ENCODE measurements around the gene AHSP. TPM values are rescaled to one million over a fixed set of nuclear protein-coding genes. Genes with fewer than 3 reads are reported as not detected.

Gene AHSP
- total and polyA plus RNA-seq, 2 experiments from 2014 or later, result not detected

- no peaks in the 10 kb centered on the region for H3K36me3 ChIP-seq (ENCODE audit: low read depth)
- no peak overlapping the region for H3K4me2 ChIP-seq (ENCODE audit: unreplicated experiment)
- no peaks in the 10 kb centered on the region for H4K20me1 ChIP-seq (ENCODE audit: insufficient read depth)
- H3K4me3 ChIP-seq, result no peak overlapping the region
- no peaks in the 10 kb centered on the region for H3K79me2 ChIP-seq (ENCODE audit: insufficient read depth)
- in situ Hi-C loops (cut with MboI), result no loop called here
- H3K9ac ChIP-seq, result no peak overlapping the region
- 6 to 28% methylated on average over 2 of the region's 2 CpGs for WGBS, 2 experiments (ENCODE audit: low coverage in 1 of 2, low lambda C conversion rate in 2 of 2, missing lambda C conversion rate in 2 of 2)
- H3K27ac ChIP-seq, result no peak overlapping the region
- DNase-seq, result no peak
- no peaks in the 10 kb centered on the region for H3K4me1 ChIP-seq (ENCODE audit: insufficient read depth)
- H3K27me3 ChIP-seq (replicated peaks; ENCODE audit: insufficient read depth), result peaks cover 32% of the 10 kb centered on the region
- no peaks in the 10 kb centered on the region for H3K9me3 ChIP-seq (ENCODE audit: low read depth)
- no peak overlapping the region for H2AFZ ChIP-seq
- no peak for TF ChIP-seq EZH2phosphoT487 (IDR thresholded peaks at IDR 0.05; ENCODE audit: insufficient read depth, low read depth)
- TF ChIP-seq EZH2 (IDR thresholded peaks at IDR 0.05; ENCODE audit: insufficient read depth, poor library complexity, severe bottlenecking), result no peak
- H3K9me2 ChIP-seq (ENCODE audit: insufficient read depth), result no peaks in the 10 kb centered on the region
- no peaks in the 10 kb centered on the region for H3F3A ChIP-seq (ENCODE audit: insufficient read depth)
These were observed 4.4 kb downstream of the AHSP start for GRCh38 chr16:31532120-31532519.

- no peak overlapping the region for H3K9ac ChIP-seq
- WGBS, 2 experiments (ENCODE audit: low coverage in 1 of 2, low lambda C conversion rate in 2 of 2, missing lambda C conversion rate in 2 of 2), result 79 to 80% methylated on average over 4 of the region's 4 CpGs
- H3K27ac ChIP-seq, result no peak overlapping the region
- H3K79me2 ChIP-seq (ENCODE audit: insufficient read depth), result no peaks in the 10 kb centered on the region
- no peaks in the 10 kb centered on the region for H3K9me3 ChIP-seq (ENCODE audit: low read depth)
- no peak overlapping the region for H3K4me2 ChIP-seq (ENCODE audit: unreplicated experiment)
- no peaks in the 10 kb centered on the region for H3K4me1 ChIP-seq (ENCODE audit: insufficient read depth)
- no peaks in the 10 kb centered on the region for H4K20me1 ChIP-seq (ENCODE audit: insufficient read depth)
- DNase-seq, result no peak
- TF ChIP-seq EZH2 (IDR thresholded peaks at IDR 0.05; ENCODE audit: insufficient read depth, poor library complexity, severe bottlenecking) (no peak), EZH2phosphoT487 (IDR thresholded peaks at IDR 0.05; ENCODE audit: insufficient read depth, low read depth) (no peak)
- H3K9me2 ChIP-seq (ENCODE audit: insufficient read depth), result no peaks in the 10 kb centered on the region
- no peaks in the 10 kb centered on the region for H3F3A ChIP-seq (ENCODE audit: insufficient read depth)
- H3K4me3 ChIP-seq, result no peak overlapping the region
- H3K36me3 ChIP-seq (ENCODE audit: low read depth), result no peaks in the 10 kb centered on the region
- in situ Hi-C loops (cut with MboI), result no loop called here
- H3K27me3 ChIP-seq (replicated peaks; ENCODE audit: insufficient read depth), result peaks cover 34% of the 10 kb centered on the region
- H2AFZ ChIP-seq, result no peak overlapping the region
These were observed 5.2 kb downstream of the AHSP start for GRCh38 chr16:31532896-31533295.

GRCh38 chr16:31535737-31536136 lies 8.0 kb downstream of the AHSP start:
- DNase-seq, result no peak
- no peaks in the 10 kb centered on the region for H4K20me1 ChIP-seq (ENCODE audit: insufficient read depth)
- H3K4me3 ChIP-seq, result no peak overlapping the region
- no peak overlapping the region for H3K9ac ChIP-seq
- no peaks in the 10 kb centered on the region for H3K36me3 ChIP-seq (ENCODE audit: low read depth)
- no peaks in the 10 kb centered on the region for H3K4me1 ChIP-seq (ENCODE audit: insufficient read depth)
- no peaks in the 10 kb centered on the region for H3K9me2 ChIP-seq (ENCODE audit: insufficient read depth)
- 48 to 49% methylated on average over 9 of the region's 9 CpGs for WGBS, 2 experiments (ENCODE audit: low coverage in 1 of 2, low lambda C conversion rate in 2 of 2, missing lambda C conversion rate in 2 of 2)
- TF ChIP-seq EZH2phosphoT487 (IDR thresholded peaks at IDR 0.05; ENCODE audit: insufficient read depth, low read depth) (no peak), EZH2 (IDR thresholded peaks at IDR 0.05; ENCODE audit: insufficient read depth, poor library complexity, severe bottlenecking) (no peak)
- no peak overlapping the region for H3K4me2 ChIP-seq (ENCODE audit: unreplicated experiment)
- peaks cover 24% of the 10 kb centered on the region; the same call in 1 of the 2 replicates for H3K27me3 ChIP-seq (replicated peaks; ENCODE audit: insufficient read depth)
- no peak overlapping the region for H3K27ac ChIP-seq
- no peaks in the 10 kb centered on the region for H3K9me3 ChIP-seq (ENCODE audit: low read depth)
- in situ Hi-C loops (cut with MboI), result no loop called here
- H3K79me2 ChIP-seq (ENCODE audit: insufficient read depth), result no peaks in the 10 kb centered on the region
- H3F3A ChIP-seq (ENCODE audit: insufficient read depth), result no peaks in the 10 kb centered on the region
- H2AFZ ChIP-seq, result no peak overlapping the region

- H3K27ac ChIP-seq, result no peak overlapping the region
- 56 to 61% methylated on average over 20 to 21 of the region's 21 CpGs for WGBS, 2 experiments (ENCODE audit: low coverage in 1 of 2, low lambda C conversion rate in 2 of 2, missing lambda C conversion rate in 2 of 2)
- H3K4me3 ChIP-seq, result no peak overlapping the region
- peaks cover 18% of the 10 kb centered on the region; the same call in 1 of the 2 replicates for H3K27me3 ChIP-seq (replicated peaks; ENCODE audit: insufficient read depth)
- H3F3A ChIP-seq (ENCODE audit: insufficient read depth), result no peaks in the 10 kb centered on the region
- H3K36me3 ChIP-seq (ENCODE audit: low read depth), result no peaks in the 10 kb centered on the region
- TF ChIP-seq EZH2 (IDR thresholded peaks at IDR 0.05; ENCODE audit: insufficient read depth, poor library complexity, severe bottlenecking), result no peak
- TF ChIP-seq EZH2phosphoT487 (IDR thresholded peaks at IDR 0.05; ENCODE audit: insufficient read depth, low read depth), result no peak
- H4K20me1 ChIP-seq (ENCODE audit: insufficient read depth), result no peaks in the 10 kb centered on the region
- H3K4me1 ChIP-seq (ENCODE audit: insufficient read depth), result no peaks in the 10 kb centered on the region
- H3K9me3 ChIP-seq (ENCODE audit: low read depth), result no peaks in the 10 kb centered on the region
- no peaks in the 10 kb centered on the region for H3K79me2 ChIP-seq (ENCODE audit: insufficient read depth)
- no peaks in the 10 kb centered on the region for H3K9me2 ChIP-seq (ENCODE audit: insufficient read depth)
- in situ Hi-C loops (cut with MboI), result no loop called here
- H3K4me2 ChIP-seq (ENCODE audit: unreplicated experiment), result no peak overlapping the region
- no peak overlapping the region for H2AFZ ChIP-seq
- no peak overlapping the region for H3K9ac ChIP-seq
- DNase-seq, result no peak
These were observed 9.2 kb downstream of the AHSP start for GRCh38 chr16:31536804-31537361.

All from GM23248 (cell line).